H1 (cell line): ENCODE results near the gene CDKN2B-AS1. TPM values are rescaled to one million over a fixed set of nuclear protein-coding genes. Genes with fewer than 3 reads are reported as not detected.

ENCODE experiments used
- ATF3 ChIP-seq: IDR thresholded peaks from 2 replicates; pipeline ENCODE4 v1.6.1; 2011; ENCODE audit warnings: low read depth, mild to moderate bottlenecking, low read length; ENCODE audit not compliant: insufficient read depth
- BCL11A ChIP-seq, 2 experiments: IDR thresholded peaks; one replicate each; pipeline ENCODE4 v1.6.1; 2011; ENCODE audit warnings: low read depth in 2 of 2, low read length in 2 of 2, mild to moderate bottlenecking in 2 of 2
- BRCA1 ChIP-seq: IDR thresholded peaks from 2 replicates; pipeline ENCODE4 v1.6.1; 2012; ENCODE audit warnings: low read depth, low read length, improper control_type of control experiment
- CBX8 ChIP-seq: fragments of 300-800, 300-1000 bp; sonication (generic); IDR thresholded peaks from 2 replicates; pipeline ENCODE4 v1.7.1; 2016; ENCODE audit warnings: low read depth, low read length, borderline replicate concordance
- E2F6 ChIP-seq: IDR thresholded peaks from 2 replicates; pipeline ENCODE4 v1.6.1; 2012; ENCODE audit warnings: inconsistent platforms
- FOSL1 ChIP-seq: IDR thresholded peaks from 2 replicates; pipeline ENCODE4 v1.6.1; 2011; ENCODE audit warnings: mild to moderate bottlenecking, low read depth, low read length, moderate library complexity; ENCODE audit not compliant: insufficient read depth
- KDM5A ChIP-seq: fragments of 200-600 bp; IDR thresholded peaks from 2 replicates; pipeline ENCODE4 v1.7.1; 2012; ENCODE audit warnings: mild to moderate bottlenecking, low read length, inconsistent platforms, mixed read lengths
- NRF1 ChIP-seq: IDR thresholded peaks from 2 replicates; pipeline ENCODE4 v1.6.1; 2011; ENCODE audit warnings: mild to moderate bottlenecking, low read depth, low read length, improper control_type of control experiment
- SAP30 ChIP-seq: fragments of 300-600 bp; sonication (generic); IDR thresholded peaks from 2 replicates; pipeline ENCODE4 v1.7.1; 2012; ENCODE audit warnings: low read length, moderate library complexity, mild to moderate bottlenecking, inconsistent platforms; ENCODE audit not compliant: insufficient read depth, insufficient replicate concordance
- polyA plus RNA-seq, 7 experiments: library from polyadenylated mRNA; depleted of rRNA in 3 of 7; stranded (reverse) in 5 of 7; unstranded in 2 of 7; fragments of >200 nt in 5 of 7; fragments of 200-250 nt in 2 of 7; gene quantifications; 1 replicate in 5 of 7; 2 replicates in 1 of 7; 4 replicates in 1 of 7; pipeline versions ENCODE4 v1.2.1 to v1.2.3, GENCODE V29; 2011 to 2013; ENCODE audit warnings: missing spikeins in 2 of 7, mixed read lengths in 2 of 7
- total RNA-seq: library from RNA; stranded (reverse); fragmentation: NEBNext Ultra II Directional; extraction: Animal tissue kit (Norgen Biotek cat#: 25700); gene quantifications from 2 replicates; pipeline ENCODE4 v1.2.1, GENCODE V29; 2021

The CDKN2B-AS1 gene
- total and polyA plus RNA-seq, 2 of the 8 experiments (the other 6 are each of a cell fraction or from before 2014, with no cell fraction given): not detected

GRCh38 chr9:22108581-22109370 is 114.2 kb downstream of the CDKN2B-AS1 start (continued):
- TF ChIP-seq E2F6 (no peak), FOSL1 (no peak), CBX8 (no peak), NRF1 (no peak), BRCA1 (no peak), BCL11A (IDR thresholded peaks at IDR 0.05; ENCODE audit: low read depth in 2 of 2, low read length in 2 of 2) (no peak), ATF3 (no peak), SAP30 (no peak), KDM5A (no peak)
